T-helper 2 cell treated with Interferon-gamma antibody and Interleukin-4, amounts not matched to agents 5 μg/mL and 100 μg/mL, for 36 hours (primary cell): ENCODE measurements around the gene CARNS1.
"Not testable (repeated sequence)": the region's sequence is repeated elsewhere in the genome, so short reads cannot be mapped to it uniquely, and the experiment has no call there.

Experiments used
- DNase-seq: peaks from one replicate; pipeline ENCODE4 v3.0.0; 2021; ENCODE audit warnings: low spot score
- H3K27ac Mint-ChIP-seq: one replicate; pipeline ENCODE4 v1.8.0; 2021; ENCODE audit warnings: mild to moderate bottlenecking, mixed read lengths
- H3K27me3 Mint-ChIP-seq: one replicate; pipeline ENCODE4 v1.8.0; 2021; ENCODE audit warnings: low read depth, mixed read lengths
- H3K36me3 Mint-ChIP-seq: one replicate; pipeline ENCODE4 v1.8.0; 2021; ENCODE audit warnings: low read depth, mixed read lengths
- H3K4me1 Mint-ChIP-seq: one replicate; pipeline ENCODE4 v1.8.0; 2021; ENCODE audit warnings: low read depth, mixed read lengths
- H3K4me3 Mint-ChIP-seq: one replicate; pipeline ENCODE4 v1.8.0; 2022; ENCODE audit warnings: mild to moderate bottlenecking, moderate library complexity, mixed read lengths
- H3K9me3 Mint-ChIP-seq: one replicate; pipeline ENCODE4 v1.8.0; 2021; ENCODE audit warnings: mixed read lengths

The CARNS1 gene

DNA sequence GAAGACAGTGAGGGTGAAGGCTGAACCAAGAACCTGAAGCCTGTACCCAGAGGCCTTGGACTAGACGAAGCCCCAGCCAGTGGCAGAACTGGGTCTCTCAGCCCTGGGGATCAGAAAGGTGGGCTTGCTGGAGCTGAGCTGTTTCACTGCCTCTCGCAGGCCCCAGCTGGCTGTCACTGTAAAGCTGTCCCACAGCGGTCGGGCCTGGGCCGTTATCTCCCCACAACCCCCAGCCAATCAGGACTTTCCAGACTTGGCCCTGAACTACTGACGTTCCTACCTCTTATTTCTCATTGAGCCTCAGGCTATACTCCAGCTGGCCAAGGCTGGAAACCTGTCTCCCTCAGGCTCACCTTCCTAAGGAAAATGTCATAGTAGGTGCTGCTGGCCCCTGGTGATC, 17.9 kb upstream of the CARNS1 start:
- Mint-ChIP-seq H3K9me3 (no peaks in the 10 kb centered on the region), H3K4me1 (peaks cover 31% of the 10 kb centered on the region), H3K27ac (peak overlapping the region; percentile 31), H3K4me3 (peak overlapping the region; percentile 45), H3K36me3 (peaks cover 52% of the 10 kb centered on the region), H3K27me3 (no peaks in the 10 kb centered on the region)
- no peak for DNase-seq

DNA sequence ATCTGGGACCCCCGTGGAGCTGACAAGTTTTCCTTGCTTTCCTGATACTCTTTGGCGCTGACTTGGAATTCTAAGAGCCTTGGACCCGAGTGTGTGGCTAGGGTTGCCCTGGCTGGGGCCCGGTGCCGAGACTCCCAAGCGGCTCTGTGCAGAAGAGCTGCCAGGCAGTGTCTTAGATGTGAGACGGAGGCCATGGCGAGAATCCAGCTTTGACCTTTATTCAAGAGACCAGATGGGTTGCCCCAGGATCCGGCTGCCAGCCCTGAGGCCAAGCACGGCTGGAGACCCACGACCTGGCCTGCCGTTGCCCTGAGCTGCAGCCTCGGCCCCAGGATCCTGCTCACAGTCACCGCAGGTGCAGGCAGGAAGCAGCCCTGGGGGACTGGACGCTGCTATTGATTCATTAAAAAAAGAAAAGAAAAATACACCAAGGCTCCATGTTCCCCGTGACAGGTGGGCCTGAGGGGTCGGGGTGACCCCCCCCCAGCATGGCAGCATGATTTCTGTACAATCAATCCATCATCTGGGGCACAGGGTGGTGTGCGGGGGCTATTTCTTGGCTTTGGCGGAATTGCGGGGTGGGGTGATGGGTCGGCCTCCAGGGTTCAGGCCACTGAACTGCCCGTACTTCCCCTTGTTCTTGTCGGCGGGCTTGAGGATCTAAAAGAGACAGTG, 17.4 kb upstream of the CARNS1 start:
- no peak for DNase-seq
- peak overlapping the region; percentile 67 for H3K27ac Mint-ChIP-seq
- H3K4me3 Mint-ChIP-seq, result peak overlapping the region; percentile 45
- no peaks in the 10 kb centered on the region for H3K27me3 Mint-ChIP-seq
- no peaks in the 10 kb centered on the region for H3K9me3 Mint-ChIP-seq
- H3K36me3 Mint-ChIP-seq, result peaks cover 49% of the 10 kb centered on the region
- H3K4me1 Mint-ChIP-seq, result peaks cover 28% of the 10 kb centered on the region

DNA sequence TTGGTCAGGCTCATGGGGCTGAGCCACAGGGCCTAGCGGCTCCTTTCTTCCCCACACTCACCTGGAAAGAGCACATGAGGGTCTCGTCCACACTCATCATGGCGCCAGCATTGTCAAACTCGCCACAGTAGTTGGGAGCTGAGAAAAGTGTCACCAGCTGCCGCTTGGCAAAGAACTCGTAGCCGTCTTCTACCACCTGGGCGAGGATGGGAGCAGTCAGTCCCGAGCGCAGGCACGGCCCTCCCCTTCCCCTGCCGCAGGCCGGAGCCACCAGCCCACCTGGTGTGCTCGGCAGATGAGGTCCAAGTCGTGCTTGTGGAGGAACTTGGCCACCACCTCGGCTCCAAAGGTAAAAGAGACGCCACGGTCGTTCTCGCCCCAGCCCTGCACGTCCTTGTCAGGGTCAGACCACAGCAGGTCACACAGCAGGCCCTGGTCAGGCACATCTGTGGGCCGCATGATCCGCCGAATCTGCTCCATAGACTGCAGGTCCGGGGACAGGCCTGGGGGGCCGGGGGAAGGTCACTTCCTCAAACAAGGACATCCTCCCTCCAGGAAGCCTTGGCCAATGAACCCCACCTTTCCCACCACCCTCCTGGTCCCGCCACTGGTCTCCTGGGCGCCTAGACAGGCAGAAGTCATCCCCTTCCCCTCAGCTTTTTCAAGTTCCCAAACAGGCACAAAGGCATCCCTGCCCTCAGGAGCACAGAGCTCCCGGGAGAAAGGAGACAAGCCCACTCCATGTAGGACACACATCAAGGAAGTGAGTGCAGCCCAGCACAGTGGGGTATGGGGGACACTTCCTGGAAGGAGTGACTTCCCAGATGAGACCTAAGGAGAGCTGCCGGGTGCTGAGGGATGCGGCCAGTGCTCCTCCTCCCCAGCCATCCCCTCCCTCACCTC, 16.6 kb upstream of the CARNS1 start:
- H3K9me3 Mint-ChIP-seq, result no peaks in the 10 kb centered on the region
- H3K4me1 Mint-ChIP-seq, result peaks cover 27% of the 10 kb centered on the region
- peak overlapping the region; percentile 51 for H3K4me3 Mint-ChIP-seq
- DNase-seq, result no peak
- H3K36me3 Mint-ChIP-seq, result peaks cover 48% of the 10 kb centered on the region
- H3K27ac Mint-ChIP-seq, result peak overlapping the region; percentile 31
- H3K27me3 Mint-ChIP-seq, result no peaks in the 10 kb centered on the region

DNA sequence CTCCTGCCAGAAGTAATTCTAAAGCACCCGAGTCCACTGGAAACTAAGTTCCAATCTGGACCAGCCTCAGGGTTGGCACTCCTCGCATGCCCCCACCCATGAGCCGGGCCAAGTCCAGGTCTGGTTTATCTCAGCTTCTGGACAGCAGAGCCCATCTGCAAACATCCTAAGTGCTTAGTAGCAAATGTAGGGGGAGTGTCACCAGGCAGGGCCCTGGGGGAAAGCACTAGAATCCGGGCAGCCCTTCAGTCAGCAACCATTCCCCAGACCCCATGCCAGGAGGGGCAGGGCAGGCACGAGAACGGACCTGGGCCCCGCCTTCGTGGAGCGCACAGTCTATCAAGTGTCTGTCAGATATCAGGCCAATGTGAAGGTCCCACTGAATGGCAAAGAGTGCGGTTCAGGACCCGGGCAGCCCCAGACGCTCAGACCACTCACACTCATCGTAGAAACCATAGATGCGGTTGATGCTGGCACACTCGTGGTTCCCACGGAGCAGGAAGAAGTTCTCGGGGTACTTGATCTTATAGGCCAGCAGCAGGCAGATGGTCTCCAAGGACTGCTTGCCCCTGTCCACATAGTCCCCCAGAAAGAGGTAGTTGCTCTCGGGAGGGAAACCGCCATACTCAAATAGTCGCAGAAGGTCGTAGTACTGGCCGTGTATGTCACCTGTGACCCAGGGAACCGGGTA, 15.1 kb upstream of the CARNS1 start:
- DNase-seq, result no peak
- peak overlapping the region; percentile 90 for H3K4me3 Mint-ChIP-seq
- H3K27ac Mint-ChIP-seq, result peak overlapping the region; percentile 69
- no peaks in the 10 kb centered on the region for H3K9me3 Mint-ChIP-seq
- peaks cover 30% of the 10 kb centered on the region for H3K4me1 Mint-ChIP-seq
- no peaks in the 10 kb centered on the region for H3K27me3 Mint-ChIP-seq
- H3K36me3 Mint-ChIP-seq, result peaks cover 55% of the 10 kb centered on the region

DNA sequence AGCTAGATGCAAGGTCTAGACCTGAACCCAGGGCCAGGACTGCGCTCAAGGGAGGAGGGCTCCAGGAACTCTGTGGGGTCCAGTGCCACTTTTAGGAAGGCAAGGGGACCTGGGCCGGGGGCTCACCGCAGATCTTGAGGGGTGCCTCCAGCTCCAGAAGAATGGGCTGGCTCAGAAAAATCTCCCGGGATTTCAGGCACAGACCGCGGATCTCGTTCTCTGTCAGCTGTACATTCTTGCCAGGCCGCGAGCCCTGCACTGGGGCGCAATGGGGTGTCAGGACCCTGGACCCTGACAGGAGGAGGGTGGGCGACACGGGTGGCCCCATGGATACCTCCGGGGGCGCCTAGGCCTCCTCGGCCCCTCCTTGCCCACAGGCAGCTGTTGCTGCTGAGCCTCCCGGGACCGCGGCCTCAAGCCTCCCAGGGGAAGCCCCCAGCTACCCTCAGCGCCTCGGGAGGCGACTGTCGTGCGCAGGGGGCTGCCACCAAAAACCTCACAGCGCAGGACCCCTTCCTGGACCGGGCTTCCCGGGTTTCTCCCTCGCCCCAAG, 14.5 kb upstream of the CARNS1 start:
- Mint-ChIP-seq H3K27ac (no peak overlapping the region), H3K27me3 (no peaks in the 10 kb centered on the region), H3K4me3 (peak overlapping the region; percentile 90), H3K9me3 (no peaks in the 10 kb centered on the region), H3K36me3 (peaks cover 59% of the 10 kb centered on the region), H3K4me1 (peaks cover 34% of the 10 kb centered on the region)
- no peak for DNase-seq

DNA sequence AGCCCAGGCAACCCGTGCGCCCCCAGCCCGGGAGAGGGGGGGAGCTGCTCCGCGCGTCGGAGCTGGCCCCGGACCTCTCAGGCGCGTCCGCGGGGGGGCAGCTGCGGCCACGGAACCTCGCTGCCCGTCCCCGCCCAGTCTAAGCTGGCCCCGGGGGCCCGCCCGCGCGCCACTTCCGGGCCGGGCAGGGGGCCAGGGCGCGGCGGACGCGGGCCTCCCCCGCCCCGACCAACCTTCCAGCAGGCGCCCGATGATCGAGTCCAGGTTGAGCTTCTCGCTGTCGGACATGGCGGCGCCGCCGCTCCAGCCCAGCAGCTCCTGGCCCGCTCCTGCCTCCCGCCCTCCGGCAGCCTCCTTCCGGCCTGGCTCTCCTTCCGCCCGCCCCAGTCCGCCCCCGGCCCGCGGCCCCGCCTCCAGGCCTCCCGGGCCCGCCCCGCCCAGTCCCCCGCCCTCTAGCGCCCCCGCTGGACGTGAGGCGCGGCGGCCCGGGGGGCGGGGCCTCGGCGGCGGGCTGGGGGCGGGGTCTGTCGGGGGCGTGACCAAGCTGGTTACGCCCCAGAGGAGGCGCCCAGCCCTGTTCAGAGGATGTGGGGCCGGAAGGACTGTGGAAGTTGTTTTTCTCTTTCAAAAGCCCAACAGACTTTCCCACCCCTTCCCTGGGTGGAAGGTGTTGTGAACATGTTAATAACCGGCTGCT, 13.8 kb upstream of the CARNS1 start, which contains the start of gene PPP1CA:
PPP1CA (minus strand) TSS at position 364 of the 697 bp plus-strand sequence; CDS start at position 288, 76 bp downstream.
- H3K9me3 Mint-ChIP-seq, result no peaks in the 10 kb centered on the region
- peaks cover 35% of the 10 kb centered on the region for H3K4me1 Mint-ChIP-seq
- H3K27ac Mint-ChIP-seq, result peak within 1 kb of the TSS; percentile 84
- no peaks in the 10 kb centered on the region for H3K27me3 Mint-ChIP-seq
- H3K36me3 Mint-ChIP-seq, result peaks cover 60% of the 10 kb centered on the region
- peak within 1 kb of the TSS; percentile 90 for H3K4me3 Mint-ChIP-seq
- peak; percentile 87 for DNase-seq

DNA sequence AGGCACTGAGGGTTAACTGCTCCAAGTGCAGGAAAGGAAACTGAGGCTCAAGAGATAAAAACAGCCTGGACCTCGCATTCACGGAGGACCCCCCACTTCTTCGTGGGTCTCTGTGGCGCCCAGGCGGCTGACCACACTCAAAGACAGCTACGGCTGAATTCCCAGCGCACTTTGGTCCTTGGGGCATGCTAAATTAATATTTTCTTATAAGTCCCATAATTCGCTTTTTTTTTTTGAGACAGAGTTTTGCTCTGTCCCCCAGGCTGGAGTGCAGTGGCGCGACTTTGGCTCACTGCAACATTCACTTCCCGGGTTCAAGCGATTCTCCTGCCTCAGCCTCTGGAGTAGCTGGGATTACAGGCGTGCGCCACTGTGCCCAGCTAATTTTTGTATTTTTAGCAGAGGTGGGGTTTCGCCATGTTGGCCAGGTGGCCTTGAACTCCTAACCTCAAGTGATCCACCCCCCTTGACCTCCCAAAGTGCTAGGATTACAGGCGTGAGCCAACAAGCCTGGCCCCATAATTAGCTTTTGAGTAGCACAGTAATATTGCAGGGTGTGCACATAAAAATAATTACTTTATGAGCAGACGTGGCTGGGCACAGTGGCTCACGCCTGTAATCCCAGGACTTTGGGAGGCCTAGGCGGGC, 13.2 kb upstream of the CARNS1 start:
- Mint-ChIP-seq H3K36me3 (peaks cover 61% of the 10 kb centered on the region), H3K27ac (peak overlapping the region; percentile 84), H3K4me3 (peak overlapping the region; percentile 74), H3K4me1 (peaks cover 35% of the 10 kb centered on the region)
- not testable (repeated sequence) for H3K9me3 Mint-ChIP-seq, H3K27me3 Mint-ChIP-seq, DNase-seq

DNA sequence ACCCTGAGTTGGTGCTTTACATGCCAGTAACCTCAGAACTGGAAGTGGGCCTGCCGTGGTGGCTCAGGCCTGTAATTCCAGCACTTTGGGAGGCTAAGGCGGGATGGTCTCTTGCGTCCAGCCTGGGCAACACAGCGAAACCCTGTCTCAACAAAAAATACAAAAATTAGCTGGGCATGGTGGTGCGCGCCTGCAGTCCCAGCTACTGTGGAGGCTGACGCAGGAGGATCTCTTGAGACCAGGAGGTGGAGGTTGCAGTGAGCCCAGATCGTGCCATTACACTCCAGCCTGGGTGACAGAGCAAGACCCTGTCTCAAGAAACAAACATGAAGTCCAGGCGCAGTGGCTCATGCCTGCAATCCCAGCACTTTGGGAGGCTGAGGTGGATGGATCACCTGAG, 12.4 kb upstream of the CARNS1 start:
- DNase-seq, H3K9me3 Mint-ChIP-seq, H3K27me3 Mint-ChIP-seq: not testable (repeated sequence)
- H3K27ac Mint-ChIP-seq, result peak overlapping the region; percentile 84
- peaks cover 61% of the 10 kb centered on the region for H3K36me3 Mint-ChIP-seq
- peak overlapping the region; percentile 94 for H3K4me3 Mint-ChIP-seq
- H3K4me1 Mint-ChIP-seq, result peaks cover 36% of the 10 kb centered on the region

DNA sequence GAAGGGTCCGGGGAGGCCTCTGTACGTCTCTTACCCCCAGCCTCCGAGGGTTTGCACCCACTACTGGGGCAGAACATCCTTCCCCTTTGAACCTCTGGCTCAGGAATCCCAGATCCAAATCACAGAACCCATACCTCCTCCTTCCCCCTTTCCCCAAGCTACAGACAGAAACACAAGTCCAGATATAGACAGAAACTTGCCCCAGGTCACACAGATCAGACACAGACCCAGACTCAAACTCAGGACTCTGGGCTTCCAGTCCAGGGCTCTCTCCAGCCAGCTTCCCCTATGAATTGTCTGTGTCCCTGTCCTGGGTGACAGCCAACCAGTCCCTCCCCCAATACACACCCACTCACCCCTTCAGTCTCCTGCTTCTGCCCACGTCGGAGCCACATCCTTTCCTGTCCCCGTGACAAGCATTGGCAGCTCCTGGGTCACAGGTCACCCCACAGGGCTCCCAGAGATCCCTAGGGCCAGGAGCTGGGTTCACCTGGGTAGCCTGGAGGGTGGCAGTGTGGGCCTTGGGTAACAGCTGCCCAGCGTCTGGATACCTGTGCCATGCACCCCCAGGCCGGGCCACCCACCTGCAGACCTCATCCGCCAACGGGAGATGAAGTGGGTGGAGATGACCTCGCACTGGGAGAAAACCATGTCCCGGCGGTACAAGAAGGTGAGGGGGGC, 10.8 kb upstream of the CARNS1 start:
- Mint-ChIP-seq H3K4me1 (peaks cover 45% of the 10 kb centered on the region), H3K27ac (peak overlapping the region; percentile 84), H3K9me3 (no peaks in the 10 kb centered on the region), H3K36me3 (peaks cover 57% of the 10 kb centered on the region), H3K27me3 (no peaks in the 10 kb centered on the region), H3K4me3 (peak overlapping the region; percentile 94)
- DNase-seq, result peak; percentile 67

DNA sequence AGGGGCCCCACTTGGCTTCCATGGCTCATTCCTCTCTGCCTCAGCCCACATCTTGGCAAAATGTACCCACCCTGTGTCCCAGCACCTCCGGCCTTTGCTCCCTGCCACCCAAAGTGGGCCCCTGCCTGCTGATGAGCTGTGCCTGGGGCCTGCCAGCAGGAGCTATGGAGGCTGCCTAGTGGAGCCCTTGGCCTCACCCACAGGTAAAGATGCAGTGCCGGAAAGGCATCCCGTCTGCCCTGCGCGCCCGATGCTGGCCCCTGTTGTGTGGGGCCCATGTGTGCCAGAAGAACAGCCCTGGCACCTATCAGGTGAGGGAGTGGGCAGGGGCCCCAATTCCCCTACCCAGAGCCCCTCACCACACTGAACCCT, 10.3 kb upstream of the CARNS1 start:
- Mint-ChIP-seq H3K4me3 (peak overlapping the region; percentile 94), H3K36me3 (peaks cover 57% of the 10 kb centered on the region), H3K27me3 (no peaks in the 10 kb centered on the region), H3K4me1 (peaks cover 47% of the 10 kb centered on the region), H3K27ac (peak overlapping the region; percentile 84), H3K9me3 (no peaks in the 10 kb centered on the region)
- no peak for DNase-seq

DNA sequence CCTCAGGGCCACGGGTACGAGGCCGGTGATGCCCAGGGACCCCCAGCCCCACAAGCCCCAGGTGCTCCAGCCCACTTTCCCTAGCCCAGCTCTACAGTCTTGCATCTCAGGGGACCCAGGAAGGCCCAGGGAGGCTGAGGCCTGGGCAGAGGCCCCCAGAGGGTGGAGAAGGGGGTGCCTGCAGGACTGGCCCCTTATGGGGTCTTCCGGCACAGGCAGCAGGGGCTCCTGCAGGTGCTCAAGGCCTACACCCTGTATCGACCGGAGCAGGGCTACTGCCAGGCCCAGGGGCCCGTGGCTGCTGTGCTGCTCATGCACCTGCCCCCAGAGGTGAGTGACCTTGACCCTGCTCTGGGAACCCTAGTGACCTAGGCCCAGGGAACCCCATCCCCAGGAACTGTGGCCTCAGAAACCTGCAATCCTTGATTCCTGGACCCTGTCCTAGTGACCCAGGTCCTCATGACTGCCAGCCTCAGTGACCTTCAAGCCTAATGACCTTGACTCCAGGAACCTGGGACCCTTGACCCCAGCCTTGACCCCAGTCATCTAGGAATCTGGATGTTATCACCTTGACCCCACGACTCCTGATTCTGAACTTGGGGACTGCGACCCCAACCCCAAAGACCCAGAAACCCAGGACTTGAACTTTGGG, 9.7 kb upstream of the CARNS1 start:
- H3K27me3 Mint-ChIP-seq, result no peaks in the 10 kb centered on the region
- H3K9me3 Mint-ChIP-seq, result no peaks in the 10 kb centered on the region
- peak overlapping the region; percentile 84 for H3K27ac Mint-ChIP-seq
- peaks cover 56% of the 10 kb centered on the region for H3K36me3 Mint-ChIP-seq
- peak overlapping the region; percentile 94 for H3K4me3 Mint-ChIP-seq
- H3K4me1 Mint-ChIP-seq, result peaks cover 45% of the 10 kb centered on the region
- DNase-seq, result no peak

DNA sequence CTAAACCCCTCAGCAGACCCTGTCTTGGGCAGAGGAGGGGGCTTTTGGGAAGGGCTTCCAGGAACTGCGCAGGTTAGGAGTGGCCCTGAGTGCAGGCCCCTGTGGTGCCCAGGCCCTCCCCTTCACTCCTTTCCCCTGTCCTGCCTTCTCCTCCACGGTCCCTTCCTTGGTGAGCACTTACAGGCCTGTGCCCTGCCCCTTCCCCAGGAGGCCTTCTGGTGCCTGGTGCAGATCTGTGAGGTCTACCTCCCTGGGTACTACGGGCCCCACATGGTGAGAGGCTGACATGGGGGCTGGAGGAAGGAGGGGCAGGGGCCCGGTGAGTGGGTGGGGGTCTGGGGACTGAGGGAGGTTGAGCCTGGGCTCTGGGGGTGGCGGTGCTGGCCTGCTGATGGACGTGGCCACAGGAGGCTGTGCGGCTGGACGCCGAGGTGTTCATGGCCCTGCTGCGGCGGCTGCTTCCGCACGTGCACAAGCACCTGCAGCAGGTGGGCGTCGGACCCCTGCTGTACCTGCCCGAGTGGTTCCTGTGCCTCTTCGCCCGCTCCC, 9.0 kb upstream of the CARNS1 start:
- Mint-ChIP-seq H3K4me1 (peaks cover 49% of the 10 kb centered on the region), H3K36me3 (peaks cover 59% of the 10 kb centered on the region), H3K9me3 (no peaks in the 10 kb centered on the region), H3K27ac (peak overlapping the region; percentile 82), H3K27me3 (no peaks in the 10 kb centered on the region), H3K4me3 (peak overlapping the region; percentile 94)
- DNase-seq, result no peak
